Daoy (cell line): ENCODE measurements around the gene ZNF70. TPM values are rescaled to one million over a fixed set of nuclear protein-coding genes. Genes with fewer than 3 reads are reported as not detected.
A peak's percentile ranks its signal among the peaks of the same experiment; 100 is the strongest.

Source experiments
- DNase-seq: peaks from one replicate; pipeline ENCODE4 v3.0.0-alpha.2; 2015; ENCODE audit warnings: low read depth
- total RNA-seq: library from RNA; depleted of rRNA; stranded (reverse); fragments of >200 nt; shearing (Covaris generic); gene quantifications from 2 replicates; pipeline ENCODE4 v1.2.3, GENCODE V29; 2014

ZNF70 gene
- total RNA-seq, 1 experiment from 2014 or later, result 3.1 TPM

DNA sequence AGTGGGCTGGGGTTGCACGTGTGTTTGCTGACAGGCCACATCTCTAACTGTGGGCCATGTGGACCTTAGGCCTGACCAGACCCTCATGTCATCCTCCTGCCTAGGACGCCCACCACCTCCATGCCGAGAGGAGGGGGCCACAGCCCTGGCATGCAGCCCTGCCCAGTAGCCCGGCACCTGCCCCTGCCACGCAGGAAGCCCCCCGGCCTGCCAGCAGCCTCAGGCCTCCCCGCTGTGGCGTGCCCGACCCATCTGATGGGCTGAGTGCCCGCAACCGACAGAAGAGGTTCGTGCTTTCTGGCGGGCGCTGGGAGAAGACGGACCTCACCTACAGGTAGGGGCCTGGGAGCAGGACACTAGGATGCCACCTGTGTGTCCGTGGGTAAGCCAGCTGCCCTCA lies 28.2 kb upstream of the ZNF70 start:
- DNase-seq, result no peak

DNA sequence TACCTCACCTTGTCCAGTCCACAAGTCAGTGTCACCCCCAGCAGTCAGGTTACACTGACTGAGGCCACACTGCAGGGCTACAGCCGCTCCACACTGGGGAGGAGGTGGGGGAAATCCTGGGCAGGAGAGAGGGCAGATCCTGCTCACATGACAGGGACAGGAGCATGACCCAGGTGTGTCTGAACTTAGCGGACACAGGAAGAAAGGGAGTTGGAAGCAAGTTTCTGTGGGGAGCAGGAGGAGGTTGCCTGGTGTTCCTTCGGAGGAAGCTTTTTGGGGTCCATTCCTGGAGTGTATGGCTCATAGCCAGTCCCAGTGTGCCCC lies 27.6 kb upstream of the ZNF70 start:
- no peak for DNase-seq

DNA sequence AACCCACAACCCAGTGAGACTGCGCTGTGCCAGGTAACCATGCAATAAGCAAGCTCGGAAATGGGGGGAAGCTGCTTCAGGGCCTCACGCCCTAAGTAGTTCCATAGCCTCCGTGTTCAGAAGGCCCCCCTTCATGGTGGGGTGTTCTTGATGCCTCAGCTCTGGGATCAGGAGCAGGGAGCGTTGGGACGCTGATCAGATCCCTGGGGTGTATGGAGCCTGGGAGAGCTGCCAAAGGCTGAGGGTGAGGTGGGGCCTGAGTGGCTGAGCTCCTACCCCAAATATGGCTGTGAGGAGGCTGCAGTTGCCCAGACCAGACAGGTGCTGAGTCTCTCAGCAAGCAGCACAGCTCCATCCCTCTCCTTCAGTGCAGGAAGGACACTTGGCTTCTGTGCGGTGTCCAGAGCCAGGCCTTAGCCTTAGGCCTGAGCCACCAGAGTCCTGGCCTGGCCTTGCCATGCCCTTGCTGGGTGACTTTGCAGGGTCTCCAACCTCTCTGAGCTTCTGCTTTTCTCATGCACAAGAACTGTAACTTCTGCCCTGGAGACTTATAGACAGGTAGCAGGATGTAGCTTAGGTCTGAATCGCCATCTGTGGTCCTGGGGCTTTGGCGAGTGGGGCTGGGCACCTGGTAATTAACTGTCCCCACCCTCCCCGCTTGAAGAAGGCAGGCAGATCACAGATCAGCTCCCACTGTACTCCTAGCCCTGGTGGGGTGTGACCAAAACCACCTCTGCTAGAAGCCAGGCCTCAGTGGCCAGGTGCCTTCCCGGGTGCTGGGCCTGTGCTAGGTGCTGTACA lies 27.1 kb upstream of the ZNF70 start:
- no peak for DNase-seq

DNA sequence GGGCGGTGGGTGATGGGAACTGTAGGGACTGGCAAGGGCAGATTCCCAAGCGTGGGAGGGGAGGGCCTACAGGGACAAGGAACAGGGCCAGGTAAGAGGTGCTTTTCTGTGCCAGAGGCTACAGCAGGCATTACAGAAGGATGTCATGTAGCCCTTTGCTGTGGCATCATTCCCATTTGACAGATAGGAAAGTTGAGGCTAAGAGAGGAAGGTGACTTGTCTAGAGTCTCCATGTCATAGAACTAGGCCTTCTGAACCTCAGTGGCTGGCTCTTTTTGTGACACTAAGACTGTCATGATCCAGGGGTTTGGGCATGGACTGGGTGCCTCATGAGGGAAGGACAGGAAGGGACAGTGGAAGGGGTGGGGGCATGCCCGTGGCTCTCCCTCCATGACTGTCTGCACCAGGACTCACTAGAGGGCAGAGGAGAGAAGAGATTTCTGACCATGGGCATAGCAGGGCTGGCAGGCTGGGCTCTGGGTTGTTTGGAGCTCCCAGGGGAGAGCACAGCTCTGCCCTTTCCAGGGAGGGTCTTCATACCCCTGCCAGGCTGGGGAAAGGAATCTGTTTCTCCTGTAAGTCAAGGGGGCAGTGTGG lies 25.0 kb upstream of the ZNF70 start:
- no peak for DNase-seq

DNA sequence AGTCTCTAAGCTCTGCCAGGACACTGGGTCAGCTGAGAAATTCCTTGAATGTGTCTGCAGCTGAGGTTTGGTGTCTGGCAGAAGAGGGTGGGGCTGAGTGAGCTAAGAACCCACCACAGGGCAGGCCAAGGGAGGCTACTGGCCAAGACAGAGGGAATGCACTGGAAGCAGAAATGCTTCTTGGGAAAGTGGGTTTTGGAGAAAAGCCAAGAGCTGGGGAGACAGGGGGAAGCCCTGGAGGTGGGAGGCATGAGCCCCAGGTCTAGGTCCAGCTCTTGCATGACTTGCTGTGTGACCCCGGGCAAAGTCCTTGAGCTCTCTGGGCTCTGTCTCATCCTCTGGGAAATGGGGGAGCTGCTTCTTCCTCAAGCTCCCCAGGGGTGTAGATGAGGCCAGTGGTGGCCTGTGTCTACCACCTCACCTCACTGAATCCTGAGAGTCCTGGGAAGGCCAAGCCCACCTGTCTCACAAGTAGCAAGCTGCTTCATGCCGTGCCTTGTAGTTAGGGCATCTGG lies 24.1 kb upstream of the ZNF70 start:
- DNase-seq, result no peak

DNA sequence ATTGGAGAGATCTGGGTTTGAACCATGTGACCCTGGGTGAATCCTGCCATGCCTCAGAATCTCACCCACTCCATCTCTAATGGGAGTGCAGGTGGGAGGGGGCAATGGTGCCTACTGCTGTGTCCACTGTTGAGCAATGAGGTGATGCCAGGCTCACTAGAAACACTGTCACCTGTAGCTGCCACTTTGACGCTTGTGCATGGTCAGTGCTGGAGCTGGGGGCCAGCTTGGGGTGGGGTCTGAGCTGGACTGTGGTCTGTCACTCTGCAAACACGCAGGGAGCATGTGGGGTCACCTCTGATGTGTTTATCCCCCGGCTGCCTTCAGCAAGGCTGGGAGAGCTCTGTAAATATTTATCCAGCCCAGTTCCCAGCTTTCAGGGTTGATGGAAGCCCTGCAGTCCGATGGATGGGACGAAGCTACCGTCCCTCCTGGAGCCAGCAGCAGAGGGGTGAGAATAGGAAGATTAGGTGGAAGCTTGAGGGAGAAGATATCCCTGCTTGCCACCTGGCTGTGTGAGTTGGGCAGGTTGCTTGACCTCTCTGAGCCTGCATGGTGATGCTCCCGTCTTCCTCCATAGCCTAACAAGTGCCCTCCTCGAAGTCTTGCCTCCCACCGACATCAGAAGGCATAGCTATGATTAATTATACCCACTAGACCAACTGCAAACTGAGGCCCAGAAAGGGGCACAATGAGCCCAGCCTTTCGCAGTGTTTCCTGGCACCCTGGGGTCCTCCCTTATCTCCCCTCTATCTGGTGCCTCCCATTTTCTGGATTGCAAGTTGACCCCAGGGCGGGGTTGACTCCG lies 23.4 kb upstream of the ZNF70 start:
- no peak for DNase-seq

DNA sequence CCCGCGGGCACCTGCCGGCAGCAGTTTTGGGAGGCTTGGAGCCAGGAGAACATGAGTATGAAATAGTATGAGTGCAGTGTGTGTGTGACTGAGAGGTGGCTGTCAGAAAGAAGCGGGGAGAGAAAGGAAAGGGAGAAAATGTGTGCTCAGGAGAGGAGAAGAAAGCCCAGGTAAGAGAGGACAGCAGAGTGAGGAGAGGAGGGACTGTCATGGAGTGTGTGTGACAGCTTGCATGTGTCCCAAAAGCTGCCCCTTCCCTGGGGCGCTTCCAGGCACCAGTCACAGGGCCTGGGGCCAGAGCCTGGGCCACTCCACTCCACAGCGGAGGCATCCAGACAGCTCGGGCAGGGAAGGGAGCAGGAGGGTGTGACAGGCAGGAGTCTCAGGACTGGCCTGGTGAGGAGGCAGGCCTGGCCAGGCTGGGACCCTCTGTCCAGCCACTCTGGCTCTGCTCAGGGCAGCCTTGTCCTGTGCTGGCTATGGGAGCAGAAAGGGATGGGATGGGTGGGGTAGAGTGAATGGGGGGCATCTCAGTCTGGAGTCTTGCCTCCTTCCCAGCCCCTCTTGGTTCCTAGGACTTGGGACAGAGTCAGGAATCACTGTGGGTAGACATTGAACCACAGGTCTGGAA lies 22.7 kb upstream of the ZNF70 start:
- no peak for DNase-seq

DNA sequence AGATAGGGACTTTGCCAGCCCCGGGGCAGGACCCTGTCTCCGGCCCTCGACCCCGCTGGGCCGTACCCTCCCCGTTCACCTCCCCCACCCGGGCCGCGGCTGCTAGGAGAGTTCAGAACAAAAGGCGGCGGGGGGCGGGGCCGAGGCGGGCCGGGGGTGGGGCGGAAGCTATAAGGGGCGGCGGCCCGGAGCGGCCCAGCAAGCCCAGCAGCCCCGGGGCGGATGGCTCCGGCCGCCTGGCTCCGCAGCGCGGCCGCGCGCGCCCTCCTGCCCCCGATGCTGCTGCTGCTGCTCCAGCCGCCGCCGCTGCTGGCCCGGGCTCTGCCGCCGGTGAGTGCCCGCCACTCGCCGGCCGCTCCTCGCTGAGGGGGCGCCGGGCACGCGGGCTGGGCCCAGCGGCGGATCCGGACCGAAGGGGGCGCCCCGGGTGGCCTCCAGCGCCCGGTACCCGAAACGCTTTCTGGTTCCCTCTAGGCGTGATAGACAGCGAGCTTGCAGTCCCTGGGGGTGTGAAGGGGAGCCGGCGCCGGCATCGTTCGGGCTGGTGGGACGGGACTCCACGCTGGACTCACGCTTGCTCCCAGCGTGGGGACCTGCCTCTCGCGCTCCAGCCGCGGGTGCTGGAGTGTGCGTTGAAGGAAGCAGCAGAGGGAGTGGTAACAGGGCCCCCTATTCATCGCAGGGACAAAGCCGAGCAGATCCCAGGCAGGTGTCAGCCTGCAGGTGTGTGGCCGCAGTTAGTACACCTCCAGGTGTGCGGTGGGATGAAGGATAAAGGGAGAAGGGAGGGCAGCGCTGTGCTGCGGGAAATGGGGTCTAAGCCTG lies 21.9 kb upstream of the ZNF70 start, which contains the start of gene MMP11:
Gene MMP11 (plus strand): TSS at position 201 of the 825 bp plus-strand sequence. CDS start 22 bp downstream, at position 223.
- peak; percentile 48 for DNase-seq

DNA sequence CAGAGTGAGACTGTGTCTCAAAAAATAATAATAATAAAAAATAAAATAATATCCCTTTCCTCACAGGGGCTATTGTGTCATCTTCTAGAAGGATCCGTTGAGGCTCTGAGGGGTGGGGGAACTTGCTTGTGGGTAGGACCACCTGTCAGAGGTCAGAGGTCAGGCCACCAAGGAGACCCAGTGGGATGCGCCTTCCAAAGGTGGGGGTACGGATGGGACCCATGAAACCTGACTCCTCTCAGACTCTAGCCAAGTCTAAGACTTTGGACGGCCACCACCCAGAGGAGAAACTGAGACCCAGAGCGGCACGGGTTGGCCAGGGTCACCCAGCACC lies 21.4 kb upstream of the ZNF70 start:
- no peak for DNase-seq

DNA sequence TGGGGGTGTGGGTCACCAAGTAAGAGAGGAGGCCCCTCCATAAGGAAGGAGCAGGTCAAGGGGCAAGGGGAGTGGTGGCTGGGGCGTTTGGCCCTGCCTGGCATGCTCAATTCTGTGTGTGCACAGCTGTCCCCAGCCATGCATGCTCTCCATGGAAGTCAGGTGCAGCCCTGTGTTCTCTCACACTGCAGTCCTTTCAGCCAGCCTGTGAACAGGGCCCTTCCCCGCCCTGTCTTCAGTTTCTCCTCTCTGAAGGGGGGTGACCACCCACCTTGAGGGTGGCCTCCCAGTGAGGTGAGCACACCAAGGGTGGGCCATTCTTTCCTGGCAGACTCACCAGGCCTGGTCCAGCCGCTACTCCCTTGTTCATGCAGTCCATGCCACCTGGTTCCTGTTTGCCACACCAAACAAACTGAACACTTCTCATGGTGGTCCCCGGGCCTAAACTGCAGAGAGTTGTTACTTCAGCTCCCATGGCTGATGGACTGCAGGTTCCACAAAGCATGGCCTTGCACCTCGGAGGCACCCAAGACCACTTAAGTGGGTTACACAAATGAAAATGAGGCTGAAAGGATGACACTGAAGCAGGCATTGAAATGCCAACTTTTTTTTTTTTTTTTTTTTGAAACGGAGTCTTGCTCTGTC lies 18.5 kb upstream of the ZNF70 start:
- DNase-seq, result no peak

DNA sequence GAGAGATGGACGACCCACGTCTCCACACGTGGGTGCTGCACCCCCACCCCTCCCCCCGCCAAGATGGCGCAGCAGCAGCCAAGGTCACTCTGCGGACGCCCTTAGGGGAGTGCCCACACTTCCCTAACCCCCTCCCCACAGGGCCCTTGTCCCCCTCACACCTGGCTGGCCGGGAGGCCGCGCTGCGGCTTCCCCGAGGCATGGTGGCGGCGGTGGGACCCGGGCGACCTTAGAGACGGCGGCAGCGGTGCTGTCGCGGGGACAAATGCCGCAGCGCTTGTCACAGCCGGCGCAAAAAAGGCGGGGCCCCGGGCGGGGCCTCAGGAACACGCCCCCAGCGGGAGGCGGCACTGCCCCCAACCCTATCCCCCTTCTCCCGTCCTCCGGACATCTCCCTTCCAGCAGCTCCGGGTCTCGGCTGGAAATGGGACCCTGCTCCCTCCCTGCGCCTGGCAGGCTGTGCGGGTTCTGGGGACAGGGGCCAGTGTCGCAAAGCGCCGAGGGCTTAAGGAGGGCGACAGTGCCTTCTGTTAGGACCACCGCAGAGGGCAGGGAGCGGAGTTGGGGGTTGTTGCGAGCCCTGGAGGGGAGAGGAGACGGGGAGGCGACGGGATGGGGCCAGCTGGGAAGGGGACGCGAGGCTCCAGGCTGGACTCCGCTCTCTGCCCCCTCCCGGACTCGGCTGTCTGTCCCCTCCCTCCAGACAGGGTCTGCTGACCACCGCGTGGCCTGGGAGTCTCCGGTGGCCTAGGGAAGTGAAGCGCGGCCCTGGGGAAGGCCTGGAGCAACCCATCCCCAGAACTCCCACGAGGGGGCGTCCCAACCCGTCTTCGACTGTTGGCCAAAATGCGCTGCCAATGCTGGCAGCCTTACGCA lies 17.0 kb upstream of the ZNF70 start, which contains the start of gene CHCHD10:
Gene CHCHD10 (minus strand): TSS at position 300 of the 876 bp plus-strand sequence. CDS start 98 bp downstream, at position 202.
- DNase-seq, result peak; percentile 79

DNA sequence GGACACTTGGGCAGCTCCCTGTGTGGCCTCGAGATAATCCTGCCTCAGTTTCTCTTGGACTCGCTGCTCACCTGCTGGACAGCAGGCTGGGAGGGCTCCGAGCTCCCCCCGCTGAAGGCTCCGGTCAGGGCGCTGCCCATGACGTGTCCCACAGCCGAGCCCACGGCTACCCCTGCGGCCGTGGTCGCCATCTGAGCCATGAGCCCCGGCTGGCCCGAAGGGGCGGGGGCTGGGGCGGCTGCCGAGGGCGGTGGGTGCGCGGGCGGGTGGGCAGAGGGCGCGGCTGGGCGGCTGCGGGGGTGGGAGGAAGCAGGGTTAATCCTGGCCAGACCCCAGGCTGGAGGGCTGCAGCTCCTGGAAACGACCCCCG lies 16.4 kb upstream of the ZNF70 start:
- DNase-seq, result no peak

DNA sequence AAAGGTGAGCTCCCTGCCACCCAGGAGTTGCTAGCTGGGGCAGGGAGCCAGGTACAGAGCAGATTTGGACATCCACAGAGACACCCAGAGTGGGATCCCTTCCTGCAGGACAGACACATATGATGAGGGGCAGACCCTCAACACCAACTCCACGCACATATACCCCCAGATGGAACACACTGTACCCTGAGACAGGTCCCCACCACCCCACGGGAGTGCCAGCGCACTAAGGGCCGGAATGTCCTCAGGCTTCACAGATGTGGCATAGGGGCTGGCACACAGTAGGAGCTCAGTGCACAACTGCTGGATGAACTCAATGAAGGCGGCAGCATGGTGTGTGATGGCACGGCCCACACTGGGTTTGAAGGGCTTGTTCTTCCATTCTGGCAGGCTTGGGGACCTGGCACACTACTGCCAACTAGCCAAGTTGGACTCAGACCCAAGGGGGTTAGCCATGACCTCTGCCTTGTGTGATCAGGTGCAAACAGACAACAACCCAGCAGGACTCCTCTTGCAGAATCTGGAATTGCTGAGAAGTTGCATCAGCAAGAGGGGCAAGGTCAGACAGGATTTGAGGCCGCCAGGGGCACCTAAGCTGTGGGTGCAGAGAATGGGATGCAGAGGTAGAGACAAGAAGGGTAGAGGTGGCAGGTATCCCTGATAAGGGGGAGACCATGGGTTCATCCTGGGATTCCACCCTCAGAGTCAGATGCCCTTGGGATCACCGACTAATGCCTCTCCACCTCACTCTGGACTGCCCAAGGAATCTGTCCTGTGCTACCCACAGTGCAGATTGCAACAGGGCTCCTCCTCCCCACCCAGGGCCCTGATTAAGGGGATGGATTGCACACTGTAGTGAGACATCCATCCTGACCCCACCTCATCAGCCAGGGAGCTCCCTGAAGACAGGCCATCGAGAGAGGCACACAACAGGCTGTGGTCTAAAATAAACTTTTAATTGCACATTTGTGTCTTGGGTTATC lies 14.3 kb upstream of the ZNF70 start:
- no peak for DNase-seq

DNA sequence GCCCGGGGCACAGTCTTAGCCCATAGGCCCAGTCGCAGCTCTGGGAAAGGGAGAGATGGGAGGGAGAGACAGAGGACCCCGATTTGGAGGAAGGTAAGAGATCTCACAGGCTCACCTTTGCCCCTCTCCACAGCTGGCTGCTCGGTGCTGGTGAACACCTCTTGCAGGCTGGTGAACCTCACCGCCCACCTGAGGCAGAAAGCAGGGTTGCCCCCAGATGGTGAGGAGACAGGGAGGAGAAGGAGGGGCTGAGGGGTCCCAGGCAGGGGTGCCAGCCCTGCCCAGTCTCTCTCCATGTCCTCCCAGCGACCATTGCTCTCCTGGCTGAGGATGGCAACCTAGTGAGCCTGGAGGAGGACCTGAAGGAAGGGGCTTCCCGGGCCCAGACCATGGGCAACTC lies 13.0 kb upstream of the ZNF70 start:
- no peak for DNase-seq

DNA sequence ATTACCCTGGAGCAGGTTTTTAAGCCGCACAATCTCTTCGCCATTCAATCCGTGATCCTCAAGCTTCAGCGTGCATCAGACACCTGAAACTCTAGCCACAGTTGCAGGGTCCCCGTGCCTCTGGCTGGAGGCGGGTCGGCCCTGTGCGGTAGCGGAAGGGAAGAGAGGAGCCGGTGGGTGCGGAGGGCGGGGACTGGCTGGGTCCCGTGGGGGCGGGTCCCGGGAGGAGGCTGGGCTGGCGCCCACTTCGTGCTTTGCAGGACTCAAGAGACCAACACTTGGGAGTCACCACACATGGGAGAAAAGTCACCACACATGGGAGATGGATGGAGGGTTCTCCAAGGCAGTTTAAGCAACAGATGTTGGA lies 12.7 kb upstream of the ZNF70 start:
- no peak for DNase-seq

DNA sequence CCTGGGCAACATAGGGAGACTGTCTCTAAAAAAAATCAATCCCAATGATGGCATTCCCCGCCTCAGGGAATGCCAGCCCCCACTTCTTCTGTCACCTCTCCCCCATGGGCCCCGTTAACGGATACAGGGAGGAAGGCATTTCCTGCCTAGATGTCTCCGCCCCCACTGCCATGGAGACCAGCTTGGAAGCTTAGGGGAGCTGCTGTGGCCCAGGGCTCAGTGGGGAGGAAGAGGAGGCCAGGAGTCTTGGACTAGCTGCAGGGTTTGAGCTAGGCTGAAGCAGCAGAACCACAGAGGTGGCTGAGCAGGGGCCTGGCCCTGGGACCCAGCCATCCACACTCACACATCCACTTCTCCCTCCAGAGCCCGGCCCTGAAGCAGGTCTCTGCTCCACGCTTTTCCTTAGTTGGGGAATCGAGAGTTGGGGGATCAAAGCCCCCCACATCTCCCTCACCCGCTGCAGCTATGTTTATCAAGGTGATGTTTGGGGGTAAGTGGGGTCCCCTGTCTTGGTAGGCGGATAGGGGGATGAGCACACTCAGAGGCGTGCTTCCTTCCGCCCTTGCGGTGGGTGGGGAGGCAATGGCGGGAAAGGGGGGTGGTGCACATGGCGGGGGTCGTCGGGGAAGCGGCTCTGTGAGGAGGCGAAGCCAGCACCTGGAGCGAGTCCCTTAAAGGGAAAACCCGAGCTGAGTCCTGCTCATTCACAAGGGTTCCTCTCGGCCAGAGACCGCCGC lies 12.1 kb upstream of the ZNF70 start, which contains the start of gene C22orf15:
Gene C22orf15 (plus strand): TSS at position 149 of the 737 bp plus-strand sequence. CDS start 317 bp downstream, at position 466.
- peak; percentile 67 for DNase-seq

DNA sequence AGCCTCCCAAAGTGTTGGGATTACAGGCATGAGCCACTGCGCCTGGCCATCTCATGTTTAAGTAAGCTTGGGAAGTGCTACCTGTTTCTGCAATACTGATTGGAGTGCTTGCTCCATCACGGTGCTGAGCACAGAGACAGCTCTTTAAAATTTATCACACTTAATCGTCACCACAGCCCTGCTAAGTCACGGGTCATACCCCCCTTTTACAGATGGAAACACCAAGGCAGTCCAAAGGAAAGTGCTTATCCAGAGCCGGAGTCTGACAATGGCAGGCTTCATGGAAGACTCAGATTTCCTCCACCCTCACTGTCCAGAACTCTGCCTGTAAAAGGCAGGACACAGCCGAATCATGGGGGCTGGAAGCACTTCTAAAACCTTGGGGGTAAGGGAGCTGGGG lies 9.1 kb upstream of the ZNF70 start:
- no peak for DNase-seq

DNA sequence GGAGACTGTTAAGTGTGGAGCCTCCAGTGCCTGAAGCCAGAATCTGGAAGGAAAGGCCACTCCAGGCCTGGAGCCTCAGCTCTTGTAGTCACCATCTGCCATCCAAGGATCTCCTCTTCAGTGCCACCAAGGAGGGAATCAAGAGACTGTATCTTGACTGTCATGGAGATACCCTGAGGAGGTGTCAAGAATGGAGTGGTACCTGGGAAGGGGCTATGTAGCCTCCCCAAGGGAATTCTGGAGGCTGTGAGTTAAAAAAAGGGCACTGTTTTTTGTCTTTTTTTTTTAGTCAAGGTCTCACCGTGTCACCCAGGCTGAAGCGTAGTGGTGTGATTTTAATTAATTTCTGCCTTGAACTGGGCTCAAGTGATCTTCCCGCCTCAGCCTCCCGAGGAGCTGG lies 8.7 kb upstream of the ZNF70 start:
- DNase-seq, result no peak
